ENCODE results near the gene TYMS.

DNA sequence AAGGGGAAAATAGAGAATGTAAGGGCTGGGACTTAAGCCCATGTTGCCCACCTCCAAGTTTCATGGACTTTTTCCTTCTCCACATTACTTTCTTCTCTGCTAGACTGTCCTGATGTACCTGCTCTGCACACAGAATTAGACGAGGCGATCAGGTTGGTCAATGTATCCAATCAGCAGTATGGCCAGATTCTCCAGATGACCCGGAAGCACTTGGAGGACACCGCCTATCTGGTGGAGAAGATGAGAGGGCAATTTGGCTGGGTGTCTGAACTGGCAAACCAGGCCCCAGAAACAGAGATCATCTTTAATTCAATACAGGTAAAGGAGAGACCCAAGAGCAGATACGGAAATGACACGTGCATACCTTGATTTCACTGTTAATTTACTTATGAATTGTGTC is 16.2 kb upstream of the TYMS start:
- TF ChIP-seq EZH2 (IDR thresholded peaks at IDR 0.05; ENCODE audit: insufficient read depth, poor library complexity, severe bottlenecking) (no peak), EZH2phosphoT487 (IDR thresholded peaks at IDR 0.05; ENCODE audit: insufficient read depth, low read depth) (no peak)

Measured in GM23248 (cell line).